NCI-H1105 (cell line): ENCODE data around the gene IL20.
"Not testable (repeated sequence)": the region's sequence is repeated elsewhere in the genome, so short reads cannot be mapped to it uniquely, and the experiment has no call there.

Source experiments
- DNase-seq: peaks from one replicate; lab custom pipeline; 2025; lab: John Stamatoyannopoulos, UW

The IL20 gene

GRCh38 chr1:206843626-206844025, 21.8 kb upstream of the IL20 start:
- no peak for DNase-seq

- no peak for DNase-seq
Measured at GRCh38 chr1:206846487-206846886, 18.9 kb upstream of the IL20 start.

- no peak for DNase-seq
Measured at GRCh38 chr1:206847337-206847834, 18.0 kb upstream of the IL20 start.

GRCh38 chr1:206847946-206848345, 17.5 kb upstream of the IL20 start:
- DNase-seq: no peak

GRCh38 chr1:206850401-206850800, 15.0 kb upstream of the IL20 start:
- no peak for DNase-seq

GRCh38 chr1:206851341-206852010, 13.9 kb upstream of the IL20 start:
- no peak for DNase-seq

- DNase-seq: not testable (repeated sequence)
Measured at GRCh38 chr1:206852662-206853061, 12.8 kb upstream of the IL20 start.

GRCh38 chr1:206853696-206854095, 11.7 kb upstream of the IL20 start:
- DNase-seq: not testable (repeated sequence)

- no peak for DNase-seq
Measured at GRCh38 chr1:206854401-206855129, 10.9 kb upstream of the IL20 start.

- DNase-seq: no peak
Measured at GRCh38 chr1:206855859-206856258, 9.6 kb upstream of the IL20 start.

GRCh38 chr1:206856674-206857464, 8.6 kb upstream of the IL20 start:
- DNase-seq: no peak

- DNase-seq: no peak
Measured at GRCh38 chr1:206859082-206859521, 6.3 kb upstream of the IL20 start.

- no peak for DNase-seq
Measured at GRCh38 chr1:206860165-206860564, 5.3 kb upstream of the IL20 start.

- no peak for DNase-seq
Measured at GRCh38 chr1:206863266-206863665, 2.2 kb upstream of the IL20 start.

- no peak for DNase-seq
Measured at GRCh38 chr1:206866062-206866461, 639 bp downstream of the IL20 start.

- no peak for DNase-seq
Measured at GRCh38 chr1:206867239-206867638, 1.8 kb downstream of the IL20 start.

- DNase-seq: no peak
Measured at GRCh38 chr1:206867716-206868115, 2.3 kb downstream of the IL20 start.

GRCh38 chr1:206868264-206868663, 2.8 kb downstream of the IL20 start:
- DNase-seq: no peak

GRCh38 chr1:206872139-206872538, 6.7 kb downstream of the IL20 start:
- DNase-seq: no peak

- no peak for DNase-seq
Measured at GRCh38 chr1:206873603-206874188, 8.3 kb downstream of the IL20 start.

- no peak for DNase-seq
Measured at GRCh38 chr1:206875752-206876377, 10.4 kb downstream of the IL20 start.

GRCh38 chr1:206878456-206878855, 13.0 kb downstream of the IL20 start:
- DNase-seq: no peak
